Chondrocyte (in vitro differentiated cells): ENCODE results near the gene FKBP5. TPM values are rescaled to one million over a fixed set of nuclear protein-coding genes. Genes with fewer than 3 reads are reported as not detected.
"Not testable (repeated sequence)": the region's sequence is repeated elsewhere in the genome, so short reads cannot be mapped to it uniquely, and the experiment has no call there.

Experiments used
- DNase-seq: peaks from one replicate; pipeline ENCODE4 v3.0.0; 2021; ENCODE audit warnings: mixed read lengths, low spot score
- H3K27ac Mint-ChIP-seq: one replicate; pipeline ENCODE4 v1.8.0; 2021; ENCODE audit warnings: mild to moderate bottlenecking, moderate library complexity, mixed read lengths; ENCODE audit not compliant: unreplicated experiment
- H3K27me3 Mint-ChIP-seq: 2 replicates; pipeline ENCODE4 v1.8.0; 2021; ENCODE audit warnings: low read depth, mixed read lengths
- H3K36me3 Mint-ChIP-seq: 2 replicates; pipeline ENCODE4 v1.8.0; 2021; ENCODE audit warnings: low read depth, mixed read lengths
- H3K4me1 Mint-ChIP-seq: 2 replicates; pipeline ENCODE4 v1.8.0; 2021; ENCODE audit warnings: low read depth, mild to moderate bottlenecking, mixed read lengths
- H3K4me3 Mint-ChIP-seq: one replicate; pipeline ENCODE4 v1.8.0; 2021; ENCODE audit warnings: mild to moderate bottlenecking, moderate library complexity, mixed read lengths; ENCODE audit not compliant: unreplicated experiment
- H3K9me3 Mint-ChIP-seq: 2 replicates; pipeline ENCODE4 v1.8.0; 2021; ENCODE audit warnings: low read depth, mixed read lengths
- CTCF ChIP-seq: fragments of 200-600 bp; sonication (generic); IDR thresholded peaks from 2 replicates; pipeline ENCODE4 v1.5.0; 2021; ENCODE audit warnings: antibody characterized with exemption, mild to moderate bottlenecking, moderate library complexity
- total RNA-seq: library from RNA; stranded (reverse); gene quantifications from 3 replicates; pipeline ENCODE4 v1.2.1, GENCODE V29; 2021

The FKBP5 gene
- total RNA-seq, 1 donor from 2014 or later, result 143 TPM

- Mint-ChIP-seq H3K4me3 (no peak overlapping the region), H3K4me1 (no peaks in the 10 kb centered on the region), H3K9me3 (peaks cover 10% of the 10 kb centered on the region), H3K27me3 (peaks cover 6% of the 10 kb centered on the region), H3K36me3 (peaks cover under 1% of the 10 kb centered on the region), H3K27ac (no peak overlapping the region)
- DNase-seq, result no peak
- TF ChIP-seq CTCF, result no peak
These were observed 143.8 kb downstream of the FKBP5 start for GRCh38 chr6:35544769-35545361.

- H3K27ac Mint-ChIP-seq, result no peak overlapping the region
- no peak for TF ChIP-seq CTCF
- peaks cover 7% of the 10 kb centered on the region for H3K9me3 Mint-ChIP-seq
- no peaks in the 10 kb centered on the region for H3K4me1 Mint-ChIP-seq
- no peak overlapping the region for H3K4me3 Mint-ChIP-seq
- no peaks in the 10 kb centered on the region for H3K36me3 Mint-ChIP-seq
- no peak for DNase-seq
- H3K27me3 Mint-ChIP-seq, result peaks cover 6% of the 10 kb centered on the region
These were observed 145.1 kb downstream of the FKBP5 start for GRCh38 chr6:35543459-35544193.

GRCh38 chr6:35541836-35542235, 146.9 kb downstream of the FKBP5 start:
- peaks cover 7% of the 10 kb centered on the region for H3K9me3 Mint-ChIP-seq
- no peaks in the 10 kb centered on the region for H3K36me3 Mint-ChIP-seq
- H3K27ac Mint-ChIP-seq, result no peak overlapping the region
- no peaks in the 10 kb centered on the region for H3K4me1 Mint-ChIP-seq
- H3K27me3 Mint-ChIP-seq, result no peaks in the 10 kb centered on the region
- no peak overlapping the region for H3K4me3 Mint-ChIP-seq
- TF ChIP-seq CTCF, result no peak
- no peak for DNase-seq

- Mint-ChIP-seq H3K36me3 (no peaks in the 10 kb centered on the region), H3K4me1 (peaks cover 6% of the 10 kb centered on the region), H3K9me3 (peaks cover 7% of the 10 kb centered on the region), H3K4me3 (no peak overlapping the region), H3K27me3 (peaks cover 3% of the 10 kb centered on the region), H3K27ac (no peak overlapping the region)
- TF ChIP-seq CTCF, result no peak
- DNase-seq, result no peak
These were observed 149.5 kb downstream of the FKBP5 start for GRCh38 chr6:35539223-35539622.

GRCh38 chr6:35535847-35536246, 152.9 kb downstream of the FKBP5 start:
- H3K9me3 Mint-ChIP-seq, H3K27me3 Mint-ChIP-seq, H3K4me1 Mint-ChIP-seq, H3K27ac Mint-ChIP-seq, DNase-seq, H3K4me3 Mint-ChIP-seq, H3K36me3 Mint-ChIP-seq: not testable (repeated sequence)
